ENCODE measurements around the gene PYGB. TPM values are rescaled to one million over a fixed set of nuclear protein-coding genes. Genes with fewer than 3 reads are reported as not detected.
A peak's percentile ranks its signal among the peaks of the same experiment; 100 is the strongest.

Gene PYGB
- polyA plus RNA-seq, 1 experiment = 68.8 TPM

GRCh38 chr20:25340380-25340779, 92.5 kb downstream of the PYGB start:
- no peaks in the 10 kb centered on the region; the same call in 1 of the 2 replicates for H3K36me3 ChIP-seq (ENCODE audit: control insufficient read depth, insufficient read depth, low read length)
- no peak for DNase-seq (ENCODE audit: low read depth)
- CTCF ChIA-PET = interaction anchor here (1.7 kb wide), 1 partner anchor 25 kb away, joined by 3 read pairs; no protein-coding TSS in a partner anchor
- no peaks in the 10 kb centered on the region for H3K27me3 ChIP-seq (ENCODE audit: control insufficient read depth, insufficient read depth, low read length)
- POLR2A ChIA-PET = no interaction called here
- H3K4me3 ChIP-seq (ENCODE audit: low read depth, low read length) = no peak overlapping the region
- TF ChIP-seq, protein P1, sequence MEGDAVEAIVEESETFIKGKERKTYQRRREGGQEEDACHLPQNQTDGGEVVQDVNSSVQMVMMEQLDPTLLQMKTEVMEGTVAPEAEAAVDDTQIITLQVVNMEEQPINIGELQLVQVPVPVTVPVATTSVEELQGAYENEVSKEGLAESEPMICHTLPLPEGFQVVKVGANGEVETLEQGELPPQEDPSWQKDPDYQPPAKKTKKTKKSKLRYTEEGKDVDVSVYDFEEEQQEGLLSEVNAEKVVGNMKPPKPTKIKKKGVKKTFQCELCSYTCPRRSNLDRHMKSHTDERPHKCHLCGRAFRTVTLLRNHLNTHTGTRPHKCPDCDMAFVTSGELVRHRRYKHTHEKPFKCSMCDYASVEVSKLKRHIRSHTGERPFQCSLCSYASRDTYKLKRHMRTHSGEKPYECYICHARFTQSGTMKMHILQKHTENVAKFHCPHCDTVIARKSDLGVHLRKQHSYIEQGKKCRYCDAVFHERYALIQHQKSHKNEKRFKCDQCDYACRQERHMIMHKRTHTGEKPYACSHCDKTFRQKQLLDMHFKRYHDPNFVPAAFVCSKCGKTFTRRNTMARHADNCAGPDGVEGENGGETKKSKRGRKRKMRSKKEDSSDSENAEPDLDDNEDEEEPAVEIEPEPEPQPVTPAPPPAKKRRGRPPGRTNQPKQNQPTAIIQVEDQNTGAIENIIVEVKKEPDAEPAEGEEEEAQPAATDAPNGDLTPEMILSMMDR (IDR thresholded peaks at IDR 0.05; ENCODE audit: insufficient read depth, low read depth, low read length) = no peak

GRCh38 chr20:25341716-25342680, 94.1 kb downstream of the PYGB start:
- DNase-seq (ENCODE audit: low read depth) = peak; percentile 27
- CTCF ChIA-PET = no interaction called here
- POLR2A ChIA-PET = interaction anchor here (0.6 kb wide), 1 partner anchor 79 kb away, joined by 3 read pairs; no protein-coding TSS in a partner anchor

DNA sequence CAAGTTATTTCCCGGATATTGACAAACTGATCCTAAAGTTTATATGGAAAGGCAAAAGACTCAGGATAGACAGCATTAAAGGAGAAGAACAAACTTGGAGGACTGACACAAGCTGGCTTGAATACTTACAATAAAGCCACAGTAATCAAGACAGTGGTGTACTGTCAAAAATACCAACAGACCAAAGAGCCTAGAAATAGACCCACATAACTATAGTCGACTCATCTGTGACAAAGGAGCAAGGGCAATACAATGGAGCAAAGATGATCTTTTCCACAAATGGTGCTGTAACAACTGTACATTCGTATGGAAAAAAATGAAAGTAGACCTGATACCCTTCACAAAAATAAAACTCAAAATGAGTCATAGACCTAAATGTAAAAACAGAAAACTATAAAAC, 96.7 kb downstream of the PYGB start:
- H3K4me3 ChIP-seq (ENCODE audit: low read depth, low read length) = no peak overlapping the region
- H3K27me3 ChIP-seq (ENCODE audit: control insufficient read depth, insufficient read depth, low read length) = no peaks in the 10 kb centered on the region
- ChIA-PET POLR2A (no interaction called here), CTCF (interaction anchor here (1.1 kb wide), 1 partner anchor 8 kb away, joined by 3 read pairs; no protein-coding TSS in a partner anchor)
- DNase-seq (ENCODE audit: low read depth) = no peak
- TF ChIP-seq, protein P1 (IDR thresholded peaks at IDR 0.05; ENCODE audit: insufficient read depth, low read depth, low read length) = no peak
- H3K36me3 ChIP-seq (ENCODE audit: control insufficient read depth, insufficient read depth, low read length) = no peaks in the 10 kb centered on the region

More at GRCh38 chr20:25341716-25342680, 94.1 kb downstream of the PYGB start:
- H3K36me3 ChIP-seq (ENCODE audit: control insufficient read depth, insufficient read depth, low read length) = no peaks in the 10 kb centered on the region; the same call in 1 of the 2 replicates
- no peaks in the 10 kb centered on the region for H3K27me3 ChIP-seq (ENCODE audit: control insufficient read depth, insufficient read depth, low read length)
- no peak overlapping the region for H3K4me3 ChIP-seq (ENCODE audit: low read depth, low read length)
- TF ChIP-seq, protein P1 (IDR thresholded peaks at IDR 0.05; ENCODE audit: insufficient read depth, low read depth, low read length) = no peak

DNA sequence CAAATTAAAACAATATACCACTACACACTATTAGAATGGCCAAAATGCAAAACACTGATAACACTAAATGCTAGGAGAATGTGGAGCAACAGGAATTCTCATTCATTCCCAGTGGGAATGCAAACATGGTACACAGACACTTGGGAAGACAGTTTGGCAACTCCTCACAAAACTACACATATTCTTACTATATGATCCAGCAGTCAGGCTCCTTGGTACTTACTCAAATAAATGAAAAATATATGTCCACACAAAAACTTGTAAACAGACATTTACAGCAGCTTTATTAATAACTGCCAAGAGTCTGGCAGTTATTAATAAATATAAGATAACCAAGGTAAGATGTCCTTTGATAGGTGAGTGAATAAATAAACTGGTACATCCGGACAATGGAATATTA, 97.8 kb downstream of the PYGB start:
- ChIA-PET POLR2A (no interaction called here), CTCF (no interaction called here)
- Histone ChIP-seq H3K36me3 (ENCODE audit: control insufficient read depth, insufficient read depth, low read length) (no peaks in the 10 kb centered on the region), H3K4me3 (ENCODE audit: low read depth, low read length) (no peak overlapping the region), H3K27me3 (ENCODE audit: control insufficient read depth, insufficient read depth, low read length) (no peaks in the 10 kb centered on the region)
- DNase-seq (ENCODE audit: low read depth) = no peak
- TF ChIP-seq, protein P1 (IDR thresholded peaks at IDR 0.05; ENCODE audit: insufficient read depth, low read depth, low read length) = no peak

GRCh38 chr20:25346349-25346748, 98.5 kb downstream of the PYGB start:
- DNase-seq (ENCODE audit: low read depth) = no peak
- H3K36me3 ChIP-seq (ENCODE audit: control insufficient read depth, insufficient read depth, low read length) = no peaks in the 10 kb centered on the region
- TF ChIP-seq, protein P1 (IDR thresholded peaks at IDR 0.05; ENCODE audit: insufficient read depth, low read depth, low read length) = no peak
- H3K27me3 ChIP-seq (ENCODE audit: control insufficient read depth, insufficient read depth, low read length) = no peaks in the 10 kb centered on the region
- no peak overlapping the region for H3K4me3 ChIP-seq (ENCODE audit: low read depth, low read length)
- ChIA-PET CTCF (no interaction called here), POLR2A (no interaction called here)

Data from BJ (cell line).